ENCODE data around the gene AKAP6.

The AKAP6 gene

DNA sequence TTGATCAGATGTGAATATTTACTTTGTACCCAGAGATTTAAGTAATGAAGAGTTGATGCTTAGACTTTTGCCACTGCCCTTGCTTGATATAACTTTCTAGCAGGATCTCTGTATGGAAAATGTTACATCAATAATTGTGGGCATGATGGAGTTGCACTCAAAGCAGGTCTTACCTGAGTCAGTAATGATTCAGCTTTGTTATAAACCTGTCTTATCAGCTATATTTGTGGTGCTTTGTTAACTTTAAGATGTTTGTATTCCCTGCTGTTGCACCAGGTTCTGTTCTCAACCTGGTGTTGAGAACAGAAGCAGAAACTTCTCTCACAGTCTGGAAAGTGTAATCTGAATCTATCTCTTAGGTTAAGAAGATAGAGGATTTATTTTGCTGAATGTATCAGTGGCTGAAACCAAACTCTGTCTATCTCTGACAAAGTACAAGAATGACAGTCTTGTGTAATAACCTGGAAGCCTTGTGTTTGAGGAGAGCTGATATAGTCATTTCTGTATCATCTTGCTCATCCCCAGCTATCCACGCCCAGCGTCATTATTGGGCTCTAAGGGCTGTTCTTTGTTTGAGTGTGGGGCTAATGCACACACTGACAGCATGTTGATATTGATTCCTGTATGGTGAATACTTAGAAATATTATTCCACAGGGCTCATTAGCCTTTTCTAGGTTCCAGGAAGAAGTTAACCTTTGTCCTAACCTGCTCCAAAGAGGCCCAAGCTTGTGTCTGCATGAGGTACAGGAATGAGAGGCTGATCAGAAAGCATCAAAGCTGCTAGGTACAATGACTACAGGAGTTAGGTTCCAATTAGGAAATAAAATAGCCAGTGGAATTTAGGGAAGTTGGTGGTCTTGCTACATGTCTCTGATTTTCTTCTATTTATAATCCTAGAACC lies 3.6 kb downstream of the AKAP6 start:
- H3K4me3 ChIP-seq (ENCODE audit: low read depth, low read length), result no peak overlapping the region
- in situ Hi-C loops (cut with HindIII; ENCODE audit: low pct_ligation_motif_present, low sequenced_read_pairs), result no loop called here
- no peak for DNase-seq
- no peaks in the 10 kb centered on the region for H3K36me3 ChIP-seq (replicated peaks)
- TF ChIP-seq, protein P1, sequence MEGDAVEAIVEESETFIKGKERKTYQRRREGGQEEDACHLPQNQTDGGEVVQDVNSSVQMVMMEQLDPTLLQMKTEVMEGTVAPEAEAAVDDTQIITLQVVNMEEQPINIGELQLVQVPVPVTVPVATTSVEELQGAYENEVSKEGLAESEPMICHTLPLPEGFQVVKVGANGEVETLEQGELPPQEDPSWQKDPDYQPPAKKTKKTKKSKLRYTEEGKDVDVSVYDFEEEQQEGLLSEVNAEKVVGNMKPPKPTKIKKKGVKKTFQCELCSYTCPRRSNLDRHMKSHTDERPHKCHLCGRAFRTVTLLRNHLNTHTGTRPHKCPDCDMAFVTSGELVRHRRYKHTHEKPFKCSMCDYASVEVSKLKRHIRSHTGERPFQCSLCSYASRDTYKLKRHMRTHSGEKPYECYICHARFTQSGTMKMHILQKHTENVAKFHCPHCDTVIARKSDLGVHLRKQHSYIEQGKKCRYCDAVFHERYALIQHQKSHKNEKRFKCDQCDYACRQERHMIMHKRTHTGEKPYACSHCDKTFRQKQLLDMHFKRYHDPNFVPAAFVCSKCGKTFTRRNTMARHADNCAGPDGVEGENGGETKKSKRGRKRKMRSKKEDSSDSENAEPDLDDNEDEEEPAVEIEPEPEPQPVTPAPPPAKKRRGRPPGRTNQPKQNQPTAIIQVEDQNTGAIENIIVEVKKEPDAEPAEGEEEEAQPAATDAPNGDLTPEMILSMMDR (IDR thresholded peaks at IDR 0.05; ENCODE audit: low read depth, low read length, missing control alignments), result no peak
- H3K27me3 ChIP-seq (replicated peaks), result no peaks in the 10 kb centered on the region
- no peak overlapping the region for H3K27ac ChIP-seq

DNA sequence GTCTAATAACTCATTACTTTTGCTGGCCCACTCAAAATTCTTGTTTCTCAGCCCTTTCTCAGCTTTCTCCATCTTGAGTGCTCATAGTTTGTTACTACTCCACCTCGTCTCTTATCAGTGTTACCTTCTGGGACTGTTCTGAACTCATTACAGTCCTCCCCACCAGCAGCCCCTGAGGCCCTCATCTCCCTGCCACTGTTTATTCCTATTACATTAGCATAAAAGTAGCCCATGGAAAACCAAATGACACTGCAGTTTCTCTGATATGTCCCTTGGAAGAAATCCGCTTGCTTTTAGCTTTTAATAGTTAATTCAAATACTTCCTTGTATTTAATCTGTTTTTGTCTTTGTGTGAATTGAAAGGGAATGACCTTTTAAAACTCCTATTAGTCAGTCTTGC lies 7.6 kb downstream of the AKAP6 start:
- TF ChIP-seq, protein P1 (IDR thresholded peaks at IDR 0.05; ENCODE audit: low read depth, low read length, missing control alignments), result no peak
- in situ Hi-C loops (cut with HindIII; ENCODE audit: low pct_ligation_motif_present, low sequenced_read_pairs), result no loop called here
- DNase-seq, result no peak
- Histone ChIP-seq H3K36me3 (replicated peaks) (no peaks in the 10 kb centered on the region), H3K27ac (no peak overlapping the region), H3K27me3 (replicated peaks) (no peaks in the 10 kb centered on the region), H3K4me3 (ENCODE audit: low read depth, low read length) (no peak overlapping the region)

DNA sequence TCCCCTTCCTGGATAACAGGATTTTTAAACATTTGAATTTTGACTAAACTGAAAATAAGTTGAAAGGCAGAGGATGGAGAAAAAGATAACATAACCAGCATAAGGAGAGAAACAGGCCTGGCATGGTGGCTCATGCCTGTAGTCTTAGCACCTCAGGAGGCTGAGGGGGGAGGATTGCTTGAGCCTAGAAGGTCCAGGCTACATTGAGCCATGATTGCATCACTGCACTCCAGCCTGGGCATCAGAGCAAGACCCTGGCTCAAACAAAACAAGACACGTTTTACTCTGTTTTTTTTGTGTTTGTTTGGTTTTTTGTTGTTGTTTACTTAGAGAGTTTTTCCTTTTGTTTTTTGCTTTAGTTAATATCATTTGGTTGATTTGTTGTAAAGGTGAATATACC lies 8.7 kb downstream of the AKAP6 start:
- TF ChIP-seq, protein P1 (IDR thresholded peaks at IDR 0.05; ENCODE audit: low read depth, low read length, missing control alignments), result no peak
- Histone ChIP-seq H3K4me3 (ENCODE audit: low read depth, low read length) (no peak overlapping the region), H3K36me3 (replicated peaks) (no peaks in the 10 kb centered on the region), H3K27ac (no peak overlapping the region), H3K27me3 (replicated peaks) (no peaks in the 10 kb centered on the region)
- no peak for DNase-seq
- in situ Hi-C loops (cut with HindIII; ENCODE audit: low pct_ligation_motif_present, low sequenced_read_pairs), result no loop called here

DNA sequence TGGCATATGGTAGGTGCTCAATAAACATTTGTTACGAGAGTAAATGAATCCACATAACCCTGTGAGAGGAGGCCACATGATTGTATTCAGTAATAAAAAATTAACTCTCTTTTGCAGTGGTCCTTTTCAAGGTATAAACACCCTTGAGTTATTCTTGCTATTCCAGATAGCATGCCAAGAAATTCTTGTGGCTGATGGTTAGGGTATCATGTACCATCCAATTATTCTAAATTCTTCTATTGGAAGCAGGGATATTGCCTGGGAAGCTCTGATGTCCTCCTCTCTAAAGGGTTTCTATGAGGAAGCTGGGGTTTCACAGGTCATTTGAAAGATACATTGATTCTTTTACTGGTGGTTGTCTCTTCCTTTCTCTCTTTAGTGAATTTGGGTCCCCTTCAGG lies 10.1 kb downstream of the AKAP6 start:
- Histone ChIP-seq H3K36me3 (replicated peaks) (no peaks in the 10 kb centered on the region), H3K4me3 (ENCODE audit: low read depth, low read length) (no peak overlapping the region), H3K27me3 (replicated peaks) (no peaks in the 10 kb centered on the region), H3K27ac (no peak overlapping the region)
- TF ChIP-seq, protein P1 (IDR thresholded peaks at IDR 0.05; ENCODE audit: low read depth, low read length, missing control alignments), result no peak
- in situ Hi-C loops (cut with HindIII; ENCODE audit: low pct_ligation_motif_present, low sequenced_read_pairs), result no loop called here
- no peak for DNase-seq

DNA sequence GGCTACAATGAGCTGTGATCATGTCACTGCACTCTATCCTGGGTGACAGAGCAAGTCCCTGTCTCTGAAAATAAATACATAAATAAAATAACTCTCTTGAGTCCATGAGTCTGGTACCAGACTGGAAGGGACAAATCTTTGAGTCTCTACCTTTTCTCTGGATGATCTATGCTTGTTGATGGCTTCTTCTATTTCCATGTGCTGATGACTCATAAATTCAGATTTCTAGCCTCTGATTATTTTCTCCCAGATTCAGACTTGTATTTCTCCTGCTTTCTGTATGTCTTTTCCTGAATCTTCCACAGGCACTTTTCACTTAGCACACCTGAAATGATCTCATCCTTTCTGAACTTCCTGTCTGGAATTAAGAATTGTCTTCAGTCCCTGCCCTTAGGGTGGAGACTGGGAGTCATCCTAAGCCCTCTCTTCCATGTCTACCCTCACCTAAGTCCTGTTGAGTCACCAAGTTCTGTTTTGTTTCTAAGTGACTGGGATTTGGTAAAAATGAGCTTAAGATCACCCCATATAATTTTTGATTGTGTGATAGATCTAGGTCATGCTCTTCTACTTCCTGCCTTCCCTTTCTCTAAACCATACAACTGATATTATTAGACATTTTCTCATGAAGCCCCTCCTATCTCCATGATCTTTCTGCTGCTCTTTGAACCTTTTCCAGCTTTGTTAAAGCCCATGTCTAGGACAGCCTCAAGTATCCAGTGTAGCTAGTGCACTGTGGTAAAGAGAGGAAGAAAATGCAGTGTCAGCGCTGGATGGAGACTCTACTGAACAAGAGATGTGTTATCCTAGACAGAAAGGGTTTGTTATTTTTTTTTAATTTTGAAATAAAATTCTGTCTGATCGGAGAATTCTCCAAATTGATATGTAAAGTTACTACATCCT lies 13.1 kb downstream of the AKAP6 start:
- Histone ChIP-seq H3K4me3 (ENCODE audit: low read depth, low read length) (no peak overlapping the region), H3K27me3 (replicated peaks) (no peaks in the 10 kb centered on the region), H3K27ac (no peak overlapping the region), H3K36me3 (replicated peaks) (no peaks in the 10 kb centered on the region)
- no peak for DNase-seq
- in situ Hi-C loops (cut with HindIII; ENCODE audit: low pct_ligation_motif_present, low sequenced_read_pairs), result no loop called here
- TF ChIP-seq, protein P1 (IDR thresholded peaks at IDR 0.05; ENCODE audit: low read depth, low read length, missing control alignments), result no peak
